CD8-positive, alpha-beta memory T cell (primary cell): Measurements from ENCODE around the gene FILIP1. TPM values are rescaled to one million over a fixed set of nuclear protein-coding genes. Genes with fewer than 3 reads are reported as not detected.

Experiments
- CTCF ChIA-PET: fragments of 350-600 bp; sonication (Branson Sonifier 250); formaldehyde crosslinking; loops from one replicate; lab custom pipeline; 2021; ENCODE audit warnings: antibody characterized with exemption; lab: Charles Lee
- POLR2A ChIA-PET: fragments of 350-600 bp; sonication (Branson Sonifier 250); formaldehyde crosslinking; loops from one replicate; lab custom pipeline; 2021; ENCODE audit warnings: antibody characterized with exemption; lab: Charles Lee
- DNase-seq, 5 donors: peaks; one replicate each; pipeline versions ENCODE4 v3.0.0 to v3.0.0-alpha.2; 2020 to 2022; ENCODE audit warnings: mixed read lengths in 1 of 5
- H3K27ac ChIP-seq: one replicate; pipeline ENCODE4 v1.7.0; 2013; ENCODE audit warnings: low read depth, mild to moderate bottlenecking, low read length, moderate library complexity
- H3K27me3 ChIP-seq: 2 replicates; pipeline ENCODE4 v1.7.0; 2013; ENCODE audit warnings: low read length, mild to moderate bottlenecking; ENCODE audit not compliant: insufficient read depth, poor library complexity, severe bottlenecking
- H3K36me3 ChIP-seq: 2 replicates; pipeline ENCODE4 v1.7.0; 2013; ENCODE audit warnings: mild to moderate bottlenecking, low read length, moderate library complexity; ENCODE audit not compliant: insufficient read depth
- H3K4me1 ChIP-seq: 2 replicates; pipeline ENCODE4 v1.7.0; 2013; ENCODE audit warnings: mild to moderate bottlenecking, low read length, moderate library complexity; ENCODE audit not compliant: insufficient read depth
- H3K4me3 ChIP-seq: 2 replicates; pipeline ENCODE4 v1.7.0; 2013; ENCODE audit warnings: mild to moderate bottlenecking, low read length
- H3K9me3 ChIP-seq: 2 replicates; pipeline ENCODE4 v1.7.0; 2013; ENCODE audit warnings: mild to moderate bottlenecking, low read length
- H3K27ac Mint-ChIP-seq, 8 donors: one replicate each; pipeline ENCODE4 v1.8.0; 2020 to 2021; ENCODE audit warnings: mixed read lengths in 8 of 8, mild to moderate bottlenecking in 6 of 8, inconsistent platforms in 3 of 8, moderate library complexity in 3 of 8
- H3K27me3 Mint-ChIP-seq, 2 donors: one replicate each; pipeline ENCODE4 v1.8.0; 2020 to 2021; ENCODE audit warnings: mixed read lengths in 2 of 2, mild to moderate bottlenecking in 1 of 2, moderate library complexity in 1 of 2
- H3K36me3 Mint-ChIP-seq, 3 donors: one replicate each; pipeline ENCODE4 v1.8.0; 2020 to 2021; ENCODE audit warnings: mixed read lengths in 3 of 3, inconsistent platforms in 1 of 3, mild to moderate bottlenecking in 1 of 3
- H3K4me1 Mint-ChIP-seq, 3 donors: one replicate each; pipeline ENCODE4 v1.8.0; 2020 to 2021; ENCODE audit warnings: mixed read lengths in 3 of 3, inconsistent platforms in 1 of 3, mild to moderate bottlenecking in 1 of 3
- H3K4me3 Mint-ChIP-seq, 7 donors: one replicate each; pipeline ENCODE4 v1.8.0; 2020 to 2021; ENCODE audit warnings: mixed read lengths in 7 of 7, mild to moderate bottlenecking in 6 of 7, moderate library complexity in 4 of 7, inconsistent platforms in 2 of 7
- H3K9me3 Mint-ChIP-seq, 5 donors: one replicate each; pipeline ENCODE4 v1.8.0; 2020 to 2022; ENCODE audit warnings: mixed read lengths in 5 of 5, mild to moderate bottlenecking in 3 of 5, moderate library complexity in 2 of 5, inconsistent platforms in 1 of 5
- polyA plus RNA-seq: library from polyadenylated mRNA; unstranded; fragments of 300-500 nt; fragmentation: Illumina TruSeq; gene quantifications from one replicate; pipeline ENCODE4 v1.2.3, GENCODE V29; 2021
- total RNA-seq, 2 experiments: library from RNA; stranded (reverse); gene quantifications; one replicate each; pipeline ENCODE4 v1.2.3, GENCODE V29; 2021

Gene FILIP1
- total and polyA plus RNA-seq, 3 experiments from 2014 or later, result not detected

DNA sequence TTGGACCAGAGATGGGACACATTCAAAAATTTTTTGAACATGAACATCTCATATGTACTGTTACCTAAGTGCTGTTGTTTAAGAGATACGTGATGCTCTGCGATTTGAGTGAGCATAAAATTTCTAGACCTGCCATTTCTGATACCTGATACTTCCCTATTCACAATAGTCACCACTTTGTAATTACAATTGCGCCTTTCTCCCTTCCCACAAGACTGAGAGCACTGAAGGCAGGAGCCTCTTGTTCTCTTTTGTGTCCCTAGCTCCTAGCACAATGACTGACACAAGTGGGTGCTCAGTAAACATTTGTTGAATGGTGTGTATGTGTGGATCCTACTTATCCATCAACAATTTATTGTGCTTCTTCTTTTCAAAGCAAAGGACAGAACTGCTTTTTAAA, 116.2 kb downstream of the FILIP1 start:
- Mint-ChIP-seq H3K4me1 (no peaks in the 10 kb centered on the region), H3K36me3 (no peaks in the 10 kb centered on the region), H3K27me3 (peaks cover 7 to 8% of the 10 kb centered on the region in 2 donors), H3K4me3 (no peak overlapping the region), H3K9me3 (peaks cover 0 to under 1% (median 0%) of the 10 kb centered on the region in 5 donors), H3K27ac (no peak overlapping the region)
- ChIA-PET CTCF (no interaction called here), POLR2A (no interaction called here)
- Histone ChIP-seq H3K27me3 (no peaks in the 10 kb centered on the region), H3K36me3 (no peaks in the 10 kb centered on the region), H3K4me3 (no peak overlapping the region), H3K27ac (no peak overlapping the region), H3K4me1 (no peaks in the 10 kb centered on the region), H3K9me3 (no peaks in the 10 kb centered on the region)
- DNase-seq, result no peak

- H3K27ac Mint-ChIP-seq, result peak overlapping the region in 1 of 8 donors; percentile 40
- peaks cover 0 to 2% (median 0%) of the 10 kb centered on the region in 5 donors for H3K9me3 Mint-ChIP-seq
- no peaks in the 10 kb centered on the region for H3K36me3 Mint-ChIP-seq
- DNase-seq, result no peak
- H3K4me3 Mint-ChIP-seq, result no peak overlapping the region
- POLR2A ChIA-PET, result no interaction called here
- Histone ChIP-seq H3K4me3 (no peak overlapping the region), H3K27ac (no peak overlapping the region), H3K9me3 (no peaks in the 10 kb centered on the region), H3K36me3 (no peaks in the 10 kb centered on the region), H3K27me3 (no peaks in the 10 kb centered on the region), H3K4me1 (no peaks in the 10 kb centered on the region)
- peaks cover 6 to 8% of the 10 kb centered on the region in 2 donors for H3K27me3 Mint-ChIP-seq
- CTCF ChIA-PET, result no interaction called here
- no peaks in the 10 kb centered on the region for H3K4me1 Mint-ChIP-seq
These were observed 117.1 kb downstream of the FILIP1 start for GRCh38 chr6:75376347-75377024.

DNA sequence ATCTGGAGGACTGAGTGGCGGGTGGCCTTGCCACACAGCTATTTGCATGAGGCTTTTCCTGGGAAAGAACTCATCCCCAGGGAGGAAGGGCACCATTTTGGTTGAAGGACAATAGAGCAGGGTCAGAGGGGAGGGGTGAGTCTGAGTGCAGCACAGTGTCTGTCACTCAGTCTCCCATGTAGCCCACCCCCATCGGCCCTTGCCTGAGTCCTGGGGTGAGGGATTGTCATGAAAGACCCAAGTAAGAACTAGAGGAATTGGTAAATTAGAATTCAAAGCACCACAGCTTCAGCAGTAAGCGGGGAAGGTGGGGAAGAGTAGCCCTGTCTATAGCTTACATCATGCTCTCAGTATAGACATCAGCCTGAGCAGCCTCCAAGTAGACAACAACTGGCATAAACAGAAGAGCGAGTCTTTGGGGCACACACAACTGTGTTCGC, 118.6 kb downstream of the FILIP1 start:
- POLR2A ChIA-PET, result no interaction called here
- Mint-ChIP-seq H3K27me3 (peaks cover 4 to 11% of the 10 kb centered on the region in 2 donors), H3K27ac (no peak overlapping the region), H3K36me3 (no peaks in the 10 kb centered on the region), H3K4me1 (no peaks in the 10 kb centered on the region), H3K4me3 (no peak overlapping the region), H3K9me3 (peaks cover 0 to 2% (median 0%) of the 10 kb centered on the region in 5 donors)
- Histone ChIP-seq H3K27me3 (no peaks in the 10 kb centered on the region), H3K36me3 (no peaks in the 10 kb centered on the region), H3K4me3 (no peak overlapping the region), H3K4me1 (no peaks in the 10 kb centered on the region), H3K27ac (no peak overlapping the region), H3K9me3 (no peaks in the 10 kb centered on the region)
- DNase-seq, result no peak
- CTCF ChIA-PET, result no interaction called here

- peaks cover 6 to 14% of the 10 kb centered on the region in 2 donors for H3K27me3 Mint-ChIP-seq
- H3K27ac ChIP-seq, result no peak overlapping the region
- H3K9me3 ChIP-seq, result no peaks in the 10 kb centered on the region
- H3K9me3 Mint-ChIP-seq, result peaks cover 0 to 2% (median 0%) of the 10 kb centered on the region in 5 donors
- H3K36me3 ChIP-seq, result no peaks in the 10 kb centered on the region
- POLR2A ChIA-PET, result no interaction called here
- no peaks in the 10 kb centered on the region for H3K4me1 ChIP-seq
- CTCF ChIA-PET, result no interaction called here
- no peaks in the 10 kb centered on the region for H3K4me1 Mint-ChIP-seq
- no peak overlapping the region for H3K4me3 ChIP-seq
- H3K27ac Mint-ChIP-seq, result no peak overlapping the region
- H3K27me3 ChIP-seq, result no peaks in the 10 kb centered on the region
- H3K36me3 Mint-ChIP-seq, result no peaks in the 10 kb centered on the region
- no peak for DNase-seq
- H3K4me3 Mint-ChIP-seq, result peak overlapping the region in 1 of 7 donors; percentile 4
These were observed 120.7 kb downstream of the FILIP1 start for GRCh38 chr6:75372884-75373283.

GRCh38 chr6:75370011-75370410, 123.6 kb downstream of the FILIP1 start:
- H3K36me3 Mint-ChIP-seq, result no peaks in the 10 kb centered on the region
- H3K27ac Mint-ChIP-seq, result no peak overlapping the region
- H3K9me3 Mint-ChIP-seq, result peaks cover 0 to 2% (median 0%) of the 10 kb centered on the region in 5 donors
- ChIA-PET POLR2A (no interaction called here), CTCF (no interaction called here)
- H3K36me3 ChIP-seq, result no peaks in the 10 kb centered on the region
- no peaks in the 10 kb centered on the region for H3K9me3 ChIP-seq
- no peaks in the 10 kb centered on the region for H3K4me1 ChIP-seq
- H3K4me3 ChIP-seq, result no peak overlapping the region
- H3K4me1 Mint-ChIP-seq, result no peaks in the 10 kb centered on the region
- no peak overlapping the region for H3K27ac ChIP-seq
- H3K27me3 ChIP-seq, result no peaks in the 10 kb centered on the region
- peaks cover 7 to 17% of the 10 kb centered on the region in 2 donors for H3K27me3 Mint-ChIP-seq
- DNase-seq, result no peak
- H3K4me3 Mint-ChIP-seq, result no peak overlapping the region

DNA sequence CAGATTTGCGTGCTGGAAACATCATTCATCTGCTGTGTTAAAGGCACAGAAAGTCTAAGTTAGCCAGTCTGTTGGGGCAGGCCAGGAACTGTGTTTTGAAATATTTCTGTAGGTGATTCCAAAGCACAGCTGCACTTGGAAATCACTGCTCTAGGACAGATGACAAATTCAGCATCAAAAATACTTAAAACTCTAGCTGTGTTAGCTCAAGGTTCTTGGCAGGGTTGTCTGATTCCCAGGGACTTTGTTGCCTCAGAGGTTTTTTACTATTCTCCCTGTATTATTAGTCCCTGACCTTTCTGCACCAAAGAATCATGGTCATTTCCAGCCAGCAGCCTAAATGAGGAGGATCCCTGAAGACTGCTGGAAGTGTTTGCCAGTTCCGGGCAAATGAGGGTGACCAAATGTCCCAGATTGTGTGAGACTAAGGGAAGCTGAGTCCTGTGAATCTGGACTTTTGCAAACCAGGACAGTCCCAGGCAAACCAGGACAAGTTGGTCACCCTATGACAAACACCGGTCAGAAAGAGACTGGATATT, 124.7 kb downstream of the FILIP1 start:
- Mint-ChIP-seq H3K9me3 (peaks cover 0 to 2% (median 0%) of the 10 kb centered on the region in 5 donors), H3K27me3 (peaks cover 3 to 17% of the 10 kb centered on the region in 2 donors), H3K4me3 (no peak overlapping the region), H3K27ac (no peak overlapping the region), H3K36me3 (no peaks in the 10 kb centered on the region), H3K4me1 (no peaks in the 10 kb centered on the region)
- no peak overlapping the region for H3K4me3 ChIP-seq
- POLR2A ChIA-PET, result no interaction called here
- no peak overlapping the region for H3K27ac ChIP-seq
- H3K27me3 ChIP-seq, result no peaks in the 10 kb centered on the region
- CTCF ChIA-PET, result no interaction called here
- no peaks in the 10 kb centered on the region for H3K36me3 ChIP-seq
- H3K9me3 ChIP-seq, result no peaks in the 10 kb centered on the region
- DNase-seq, result no peak
- no peaks in the 10 kb centered on the region for H3K4me1 ChIP-seq

DNA sequence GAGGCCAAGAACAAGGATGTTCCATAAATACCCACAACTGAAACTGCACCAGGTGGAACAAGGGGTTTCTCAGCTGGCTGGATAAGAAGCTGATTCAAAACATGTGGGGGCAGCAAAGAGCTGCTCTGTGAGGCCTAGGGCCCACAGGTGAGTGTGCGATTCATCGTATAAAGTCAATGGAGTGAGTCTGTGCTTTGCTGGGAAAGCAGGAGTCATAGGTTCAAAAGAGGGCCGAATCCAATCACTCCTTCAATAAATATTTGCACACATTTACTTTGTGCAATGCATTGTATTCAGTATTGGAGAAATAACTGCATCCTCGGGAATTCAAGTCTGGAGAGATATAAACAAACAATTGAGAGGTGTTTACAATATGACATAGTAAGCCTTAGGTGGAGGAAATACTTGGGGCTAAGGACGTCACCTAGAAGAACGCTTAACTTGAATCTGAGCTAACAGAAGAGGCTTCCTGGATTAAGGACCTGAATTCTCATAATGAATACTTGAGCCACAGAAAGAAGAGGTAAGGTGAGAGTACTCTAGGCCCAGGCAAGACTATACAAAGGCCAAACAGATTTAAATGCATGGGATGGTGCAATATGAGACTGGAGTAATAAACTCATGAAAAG, 125.3 kb downstream of the FILIP1 start:
- Mint-ChIP-seq H3K9me3 (peaks cover 0 to 2% (median 0%) of the 10 kb centered on the region in 5 donors), H3K27ac (no peak overlapping the region), H3K4me3 (no peak overlapping the region), H3K36me3 (no peaks in the 10 kb centered on the region), H3K27me3 (peaks cover 3 to 17% of the 10 kb centered on the region in 2 donors), H3K4me1 (no peaks in the 10 kb centered on the region)
- CTCF ChIA-PET, result no interaction called here
- no peaks in the 10 kb centered on the region for H3K27me3 ChIP-seq
- no peaks in the 10 kb centered on the region for H3K36me3 ChIP-seq
- H3K27ac ChIP-seq, result no peak overlapping the region
- H3K9me3 ChIP-seq, result no peaks in the 10 kb centered on the region
- no peak overlapping the region for H3K4me3 ChIP-seq
- POLR2A ChIA-PET, result no interaction called here
- DNase-seq, result no peak
- H3K4me1 ChIP-seq, result no peaks in the 10 kb centered on the region

DNA sequence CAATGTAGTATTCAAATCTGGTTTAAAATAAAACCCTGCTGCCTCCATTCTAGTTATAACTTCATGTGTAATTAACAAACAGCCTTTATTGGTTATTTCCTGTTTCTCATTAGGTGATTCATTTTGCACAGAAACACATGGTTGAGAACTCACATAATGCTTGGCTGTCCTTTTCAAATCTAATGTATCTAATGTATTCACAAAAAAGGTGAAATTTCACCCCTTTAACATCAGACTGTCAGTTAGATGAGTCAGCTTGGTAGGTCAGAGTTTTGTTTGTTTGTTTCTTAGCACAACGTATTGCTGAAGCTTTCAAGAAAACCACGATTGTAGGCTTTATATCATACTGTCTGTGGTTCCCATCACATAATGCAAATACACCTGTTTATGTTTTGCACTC, 130.3 kb downstream of the FILIP1 start:
- H3K9me3 ChIP-seq, result no peaks in the 10 kb centered on the region
- no peaks in the 10 kb centered on the region for H3K4me1 ChIP-seq
- no peak overlapping the region for H3K27ac ChIP-seq
- no peaks in the 10 kb centered on the region for H3K36me3 Mint-ChIP-seq
- H3K27me3 ChIP-seq, result no peaks in the 10 kb centered on the region
- no peaks in the 10 kb centered on the region for H3K4me1 Mint-ChIP-seq
- H3K36me3 ChIP-seq, result no peaks in the 10 kb centered on the region
- H3K9me3 Mint-ChIP-seq, result no peaks in the 10 kb centered on the region
- DNase-seq, result no peak
- no peak overlapping the region for H3K4me3 Mint-ChIP-seq
- peaks cover 3 to 10% of the 10 kb centered on the region in 2 donors for H3K27me3 Mint-ChIP-seq
- H3K27ac Mint-ChIP-seq, result no peak overlapping the region
- ChIA-PET CTCF (no interaction called here), POLR2A (no interaction called here)
- H3K4me3 ChIP-seq, result no peak overlapping the region
